MCF 10A (cell line): ENCODE results near the gene LRFN2. TPM values are rescaled to one million over a fixed set of nuclear protein-coding genes. Genes with fewer than 3 reads are reported as not detected.

Source experiments
- BruUV-seq: library from RNA; stranded (reverse); fragments of 400-500 nt; replicated peaks from 2 replicates; lab custom pipeline; 2021; lab: Mats Ljungman, UMichigan
- CTCF ChIA-PET: fragments of 300-600 bp; sonication (Branson Sonifier 250); formaldehyde crosslinking; extraction: SDS; loops from one replicate; lab custom pipeline; 2021; ENCODE audit warnings: antibody characterized with exemption, inconsistent platforms; lab: Yijun Ruan, JAX
- POLR2A ChIA-PET: fragments of 300-600, 350-650 bp; sonication (Branson Sonifier 250); formaldehyde crosslinking; extraction: SDS; loops from one replicate; lab custom pipeline; 2020; ENCODE audit warnings: antibody characterized with exemption, inconsistent platforms; lab: Yijun Ruan, JAX
- DNase-seq: peaks from one replicate; pipeline ENCODE4 v3.0.0-alpha.2; 2018; ENCODE audit not compliant: unreplicated experiment
- H3K27ac Mint-ChIP-seq: one replicate; pipeline ENCODE4 v1.8.0; 2022; ENCODE audit warnings: mild to moderate bottlenecking, low read depth, mixed read lengths; ENCODE audit not compliant: unreplicated experiment
- H3K27me3 Mint-ChIP-seq: one replicate; pipeline ENCODE4 v1.8.0; 2022; ENCODE audit warnings: mixed read lengths; ENCODE audit not compliant: insufficient read depth, unreplicated experiment
- H3K36me3 Mint-ChIP-seq: one replicate; pipeline ENCODE4 v1.8.0; 2022; ENCODE audit warnings: mild to moderate bottlenecking, moderate library complexity, mixed read lengths; ENCODE audit not compliant: insufficient read depth, unreplicated experiment
- H3K4me1 Mint-ChIP-seq: one replicate; pipeline ENCODE4 v1.8.0; 2022; ENCODE audit warnings: mixed read lengths; ENCODE audit not compliant: insufficient read depth, unreplicated experiment
- H3K4me3 Mint-ChIP-seq: one replicate; pipeline ENCODE4 v1.8.0; 2022; ENCODE audit warnings: mild to moderate bottlenecking, moderate library complexity, mixed read lengths; ENCODE audit not compliant: unreplicated experiment
- H3K9me3 Mint-ChIP-seq: one replicate; pipeline ENCODE4 v1.8.0; 2022; ENCODE audit warnings: mixed read lengths; ENCODE audit not compliant: unreplicated experiment
- intact Hi-C: fragments of 100-400 bp; cut with micrococcal nuclease; formaldehyde crosslinking; loops from 2 replicates; pipeline ENCODE4 v1.14.1; 2022
- total RNA-seq: library from RNA; stranded (reverse); gene quantifications from 2 replicates; pipeline ENCODE4 v1.2.3, GENCODE V29; 2022
- TF ChIP-seq, protein P1 (sequence below): fragments of 200-600 bp; IDR thresholded peaks from one replicate; pipeline ENCODE4 v1.8.0; 2022; ENCODE audit warnings: antibody characterized with exemption, mild to moderate bottlenecking; ENCODE audit not compliant: unreplicated experiment

The LRFN2 gene
- total RNA-seq, 1 experiment from 2014 or later, result not detected

DNA sequence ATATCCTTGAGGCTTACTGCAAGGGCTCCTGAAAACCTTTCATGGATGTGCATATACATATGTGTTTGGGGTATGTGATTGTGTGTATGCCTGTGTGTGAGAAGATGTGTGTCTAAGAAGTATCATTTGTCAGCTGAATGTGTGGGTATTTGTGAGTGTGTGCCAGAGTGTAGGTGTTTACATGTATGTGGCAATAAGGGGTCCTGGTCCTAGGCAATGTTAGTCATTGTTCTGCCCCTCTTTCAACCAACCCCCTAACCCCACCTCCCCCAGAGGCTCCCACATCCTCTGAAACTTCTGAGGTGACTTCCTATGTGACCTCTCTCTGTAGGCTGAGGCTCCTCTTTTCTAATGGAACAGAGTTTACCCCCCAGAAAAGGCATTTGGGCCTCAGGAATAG is 186.4 kb downstream of the LRFN2 start:
- Mint-ChIP-seq H3K4me1 (no peaks in the 10 kb centered on the region), H3K36me3 (peaks cover 6% of the 10 kb centered on the region), H3K27me3 (no peaks in the 10 kb centered on the region), H3K27ac (no peak overlapping the region), H3K9me3 (peaks cover 14% of the 10 kb centered on the region), H3K4me3 (no peak overlapping the region)
- intact Hi-C loops, result no loop called here
- DNase-seq, result no peak
- CTCF ChIA-PET, result interaction anchor here (0.9 kb wide), 1 partner anchor 21 kb away, joined by 3 read pairs; no protein-coding TSS in a partner anchor
- TF ChIP-seq, protein P1, sequence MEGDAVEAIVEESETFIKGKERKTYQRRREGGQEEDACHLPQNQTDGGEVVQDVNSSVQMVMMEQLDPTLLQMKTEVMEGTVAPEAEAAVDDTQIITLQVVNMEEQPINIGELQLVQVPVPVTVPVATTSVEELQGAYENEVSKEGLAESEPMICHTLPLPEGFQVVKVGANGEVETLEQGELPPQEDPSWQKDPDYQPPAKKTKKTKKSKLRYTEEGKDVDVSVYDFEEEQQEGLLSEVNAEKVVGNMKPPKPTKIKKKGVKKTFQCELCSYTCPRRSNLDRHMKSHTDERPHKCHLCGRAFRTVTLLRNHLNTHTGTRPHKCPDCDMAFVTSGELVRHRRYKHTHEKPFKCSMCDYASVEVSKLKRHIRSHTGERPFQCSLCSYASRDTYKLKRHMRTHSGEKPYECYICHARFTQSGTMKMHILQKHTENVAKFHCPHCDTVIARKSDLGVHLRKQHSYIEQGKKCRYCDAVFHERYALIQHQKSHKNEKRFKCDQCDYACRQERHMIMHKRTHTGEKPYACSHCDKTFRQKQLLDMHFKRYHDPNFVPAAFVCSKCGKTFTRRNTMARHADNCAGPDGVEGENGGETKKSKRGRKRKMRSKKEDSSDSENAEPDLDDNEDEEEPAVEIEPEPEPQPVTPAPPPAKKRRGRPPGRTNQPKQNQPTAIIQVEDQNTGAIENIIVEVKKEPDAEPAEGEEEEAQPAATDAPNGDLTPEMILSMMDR, result no peak
- no TSS peak for BruUV-seq
- POLR2A ChIA-PET, result no interaction called here

DNA sequence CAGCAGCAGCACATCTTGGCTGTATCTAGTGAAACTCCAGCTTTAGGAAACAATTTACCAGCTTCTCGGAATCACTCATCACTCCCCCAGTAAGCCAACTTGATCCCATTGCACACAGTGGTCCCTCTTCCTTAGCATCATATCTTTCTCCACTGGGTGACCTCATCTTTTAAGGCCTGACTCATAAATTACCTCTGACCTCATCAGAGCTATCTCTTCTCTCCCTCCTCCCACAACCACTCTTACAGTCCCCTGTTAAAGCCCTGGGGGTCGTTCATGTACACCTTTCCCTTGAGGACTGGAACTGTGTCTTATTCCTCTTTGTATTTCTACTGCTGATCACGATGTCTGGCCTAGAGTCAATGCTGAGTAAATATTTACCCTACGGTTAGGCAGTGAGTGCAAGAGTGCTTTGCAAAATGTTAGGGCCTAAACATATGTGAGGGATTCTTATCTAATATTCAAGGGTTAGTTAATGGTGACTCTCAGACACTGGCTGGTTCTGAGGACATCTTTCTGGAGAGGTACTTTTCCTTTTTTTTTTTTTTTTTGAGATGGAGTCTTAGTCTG is 187.2 kb downstream of the LRFN2 start:
- TF ChIP-seq, protein P1, result no peak
- BruUV-seq, result no TSS peak

DNA sequence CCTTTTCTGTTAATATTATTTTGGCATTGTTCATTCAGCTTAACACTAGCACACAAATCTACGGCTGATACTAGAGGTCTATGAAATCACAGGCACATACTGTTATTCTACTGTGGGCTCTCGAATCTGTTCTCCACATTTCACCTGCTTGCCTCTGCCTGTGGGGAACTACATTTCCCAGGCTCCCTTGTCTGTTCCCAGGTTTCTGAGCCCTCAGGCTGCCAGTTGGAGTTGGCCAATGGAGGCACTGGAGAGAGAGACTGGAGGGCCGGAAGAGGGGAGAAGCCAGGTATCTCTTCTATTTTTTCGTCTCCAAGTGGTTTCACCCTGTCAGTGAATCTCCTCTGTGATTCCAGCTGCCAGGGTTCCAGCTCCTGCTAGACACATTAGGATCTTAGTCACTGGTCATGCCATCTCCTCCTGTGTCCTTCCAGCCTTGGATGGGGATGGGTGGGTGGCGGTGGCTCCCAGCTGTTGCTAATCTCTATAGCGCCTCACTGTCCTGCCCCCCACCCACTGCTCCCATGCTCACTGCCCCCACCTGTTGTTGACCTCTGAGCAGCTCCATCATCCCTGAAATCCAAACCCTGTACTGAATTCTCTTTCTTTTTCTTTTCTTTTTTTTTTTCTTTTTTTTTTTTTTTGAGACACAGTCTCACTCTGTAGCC is 188.2 kb downstream of the LRFN2 start:
- no peak overlapping the region for H3K4me3 Mint-ChIP-seq
- no peak for DNase-seq
- TF ChIP-seq, protein P1, result no peak
- ChIA-PET CTCF (interaction anchor here (0.6 kb wide), 1 partner anchor 782 kb away, joined by 5 read pairs; no protein-coding TSS in a partner anchor), POLR2A (interaction anchor here (0.6 kb wide), 1 partner anchor 76 kb away, joined by 3 read pairs; no protein-coding TSS in a partner anchor)
- H3K4me1 Mint-ChIP-seq, result no peaks in the 10 kb centered on the region
- H3K27me3 Mint-ChIP-seq, result no peaks in the 10 kb centered on the region
- no peak overlapping the region for H3K27ac Mint-ChIP-seq
- H3K9me3 Mint-ChIP-seq, result peaks cover 14% of the 10 kb centered on the region
- intact Hi-C loops, result no loop called here
- H3K36me3 Mint-ChIP-seq, result peaks cover 6% of the 10 kb centered on the region
- BruUV-seq, result no TSS peak

More for the DNA sequence above, 187.2 kb downstream of the LRFN2 start:
- ChIA-PET CTCF (interaction anchor here (0.6 to 0.9 kb wide), 2 partner anchors 21 to 408 kb away, joined by 3 read pairs; no protein-coding TSS in a partner anchor), POLR2A (interaction anchor here (0.6 kb wide), 1 partner anchor 77 kb away, joined by 3 read pairs; no protein-coding TSS in a partner anchor)
- Mint-ChIP-seq H3K9me3 (peaks cover 14% of the 10 kb centered on the region), H3K27me3 (no peaks in the 10 kb centered on the region), H3K36me3 (peaks cover 6% of the 10 kb centered on the region), H3K27ac (no peak overlapping the region), H3K4me1 (no peaks in the 10 kb centered on the region), H3K4me3 (no peak overlapping the region)
- DNase-seq, result no peak
- intact Hi-C loops, result no loop called here

DNA sequence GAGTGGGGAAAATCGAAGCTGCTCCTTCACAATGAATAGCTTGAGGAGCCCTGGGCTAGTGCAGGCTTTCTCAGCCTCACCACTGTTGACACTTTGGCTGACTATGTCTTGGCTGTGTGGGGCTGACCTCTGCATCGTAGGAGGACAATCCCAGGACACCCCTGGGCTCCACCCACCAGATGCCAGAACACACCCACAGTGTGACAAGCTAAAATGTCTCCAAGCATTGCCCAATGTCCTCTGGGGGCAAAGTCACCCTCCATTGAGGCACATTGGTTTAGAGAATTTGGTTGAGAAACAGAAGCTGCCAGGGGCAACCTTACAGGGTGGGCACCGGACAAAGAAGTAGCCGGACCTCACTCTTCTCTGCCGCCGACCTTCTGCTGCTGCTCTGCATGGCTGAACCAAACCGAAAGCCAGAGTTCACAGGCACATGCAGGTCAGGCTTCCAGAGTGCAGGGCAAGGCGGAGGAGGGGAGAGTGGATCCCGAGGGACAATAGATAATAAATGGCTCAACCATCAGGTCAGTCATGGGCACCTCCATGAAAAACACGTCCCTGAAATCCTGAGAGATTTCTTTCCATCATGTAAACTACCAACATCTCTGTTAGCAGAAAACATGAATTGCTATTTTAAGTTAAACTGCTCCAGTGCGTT is 189.0 kb downstream of the LRFN2 start:
- BruUV-seq, result no TSS peak
- TF ChIP-seq, protein P1, result no peak
- Mint-ChIP-seq H3K27ac (no peak overlapping the region), H3K27me3 (no peaks in the 10 kb centered on the region), H3K4me3 (no peak overlapping the region), H3K9me3 (peaks cover 19% of the 10 kb centered on the region), H3K4me1 (no peaks in the 10 kb centered on the region), H3K36me3 (peaks cover 6% of the 10 kb centered on the region)
- no peak for DNase-seq
- CTCF ChIA-PET, result no interaction called here
- intact Hi-C loops, result no loop called here
- POLR2A ChIA-PET, result no interaction called here
